Femur (tissue), 1 donor: ENCODE measurements around the gene C1orf87.
"Not testable (repeated sequence)": the region's sequence is repeated elsewhere in the genome, so short reads cannot be mapped to it uniquely, and the experiment has no call there.

Experiments
- DNase-seq: peaks from one replicate; pipeline ENCODE4 v3.0.0-alpha.2; 2017

C1orf87 gene

GRCh38 chr1:59990470-59990869 is 83.1 kb downstream of the C1orf87 start:
- no peak for DNase-seq

- no peak for DNase-seq
These were observed 86.9 kb downstream of the C1orf87 start for GRCh38 chr1:59986516-59987310.

- DNase-seq, result no peak
These were observed 87.6 kb downstream of the C1orf87 start for GRCh38 chr1:59985911-59986515.

GRCh38 chr1:59979666-59980065 is 93.9 kb downstream of the C1orf87 start:
- DNase-seq, result no peak

- no peak for DNase-seq
These were observed 95.1 kb downstream of the C1orf87 start for GRCh38 chr1:59978511-59978910.

GRCh38 chr1:59978026-59978425 is 95.5 kb downstream of the C1orf87 start:
- no peak for DNase-seq

GRCh38 chr1:59977075-59977410 is 96.5 kb downstream of the C1orf87 start:
- DNase-seq, result no peak

- peak; percentile 84 for DNase-seq
These were observed 97.1 kb downstream of the C1orf87 start for GRCh38 chr1:59976194-59977074.

GRCh38 chr1:59973719-59974118 is 99.9 kb downstream of the C1orf87 start:
- no peak for DNase-seq

- DNase-seq, result peak; percentile 81
These were observed 101.2 kb downstream of the C1orf87 start for GRCh38 chr1:59972216-59972927.

GRCh38 chr1:59971464-59971911 is 102.1 kb downstream of the C1orf87 start:
- DNase-seq, result peak; percentile 90

GRCh38 chr1:59969542-59970175 is 103.9 kb downstream of the C1orf87 start:
- not testable (repeated sequence) for DNase-seq

GRCh38 chr1:59968746-59969145 is 104.8 kb downstream of the C1orf87 start:
- DNase-seq, result not testable (repeated sequence)

- DNase-seq, result no peak
These were observed 105.8 kb downstream of the C1orf87 start for GRCh38 chr1:59967780-59968179.

- peak; percentile 40 for DNase-seq
These were observed 106.4 kb downstream of the C1orf87 start for GRCh38 chr1:59967141-59967697.

GRCh38 chr1:59952065-59952464 is 121.5 kb downstream of the C1orf87 start:
- DNase-seq, result no peak

- DNase-seq, result no peak
These were observed 123.9 kb downstream of the C1orf87 start for GRCh38 chr1:59949648-59950047.

- no peak for DNase-seq
These were observed 124.6 kb downstream of the C1orf87 start for GRCh38 chr1:59948990-59949389.

GRCh38 chr1:59947047-59947938 is 126.3 kb downstream of the C1orf87 start:
- peak; percentile 61 for DNase-seq

- DNase-seq, result no peak
These were observed 127.8 kb downstream of the C1orf87 start for GRCh38 chr1:59945790-59946189.
